ENCODE data around the gene MRPL53.
A peak's percentile ranks its signal among the peaks of the same experiment; 100 is the strongest.

The MRPL53 gene

GRCh38 chr2:74503506-74504475 is 31.3 kb upstream of the MRPL53 start:
- no peak for TF ChIP-seq POLR2AphosphoS5 (IDR thresholded peaks at IDR 0.05; ENCODE audit: low read depth, low read length)
- no peak for TF ChIP-seq FOXP2 (optimal IDR thresholded peaks at IDR 0.05; ENCODE audit: borderline replicate concordance, extremely low read depth, extremely low read length, insufficient read depth)
- TF ChIP-seq TAF1 (IDR thresholded peaks at IDR 0.05; ENCODE audit: borderline replicate concordance, insufficient read depth, low read length), result no peak
- no peak for TF ChIP-seq SIN3A (IDR thresholded peaks at IDR 0.05; ENCODE audit: borderline replicate concordance, insufficient read depth, low read length)
- no peak for TF ChIP-seq REST (IDR thresholded peaks at IDR 0.05; ENCODE audit: insufficient read depth in 1 of 2, low read depth in 2 of 2, low read length in 2 of 2)

GRCh38 chr2:74502720-74503505 is 30.4 kb upstream of the MRPL53 start:
- no peak for TF ChIP-seq SIN3A (IDR thresholded peaks at IDR 0.05; ENCODE audit: borderline replicate concordance, insufficient read depth, low read length)
- TF ChIP-seq POLR2AphosphoS5 (IDR thresholded peaks at IDR 0.05; ENCODE audit: low read depth, low read length), result no peak
- TF ChIP-seq FOXP2 (optimal IDR thresholded peaks at IDR 0.05; ENCODE audit: borderline replicate concordance, extremely low read depth, extremely low read length, insufficient read depth), result no peak
- no peak for TF ChIP-seq REST (IDR thresholded peaks at IDR 0.05; ENCODE audit: insufficient read depth in 1 of 2, low read depth in 2 of 2, low read length in 2 of 2)
- no peak for TF ChIP-seq TAF1 (IDR thresholded peaks at IDR 0.05; ENCODE audit: borderline replicate concordance, insufficient read depth, low read length)

- TF ChIP-seq SIN3A (IDR thresholded peaks at IDR 0.05; ENCODE audit: borderline replicate concordance, insufficient read depth, low read length), result no peak
- TF ChIP-seq FOXP2 (optimal IDR thresholded peaks at IDR 0.05; ENCODE audit: borderline replicate concordance, extremely low read depth, extremely low read length, insufficient read depth), result no peak
- no peak for TF ChIP-seq REST (IDR thresholded peaks at IDR 0.05; ENCODE audit: insufficient read depth in 1 of 2, low read depth in 2 of 2, low read length in 2 of 2)
- TF ChIP-seq TAF1 (IDR thresholded peaks at IDR 0.05; ENCODE audit: borderline replicate concordance, insufficient read depth, low read length), result no peak
- no peak for TF ChIP-seq POLR2AphosphoS5 (IDR thresholded peaks at IDR 0.05; ENCODE audit: low read depth, low read length)
Measured at GRCh38 chr2:74502147-74502719, 29.8 kb upstream of the MRPL53 start.

- TF ChIP-seq FOXP2 (optimal IDR thresholded peaks at IDR 0.05; ENCODE audit: borderline replicate concordance, extremely low read depth, extremely low read length, insufficient read depth) (no peak), REST (IDR thresholded peaks at IDR 0.05; ENCODE audit: insufficient read depth in 1 of 2, low read depth in 2 of 2, low read length in 2 of 2) (peak; percentile 18 to 75; a peak in 2 of 4 replicates)
Measured at GRCh38 chr2:74501335-74502071, 29.0 kb upstream of the MRPL53 start.
